Effector memory CD8-positive, alpha-beta T cell (primary cell): Measurements from ENCODE around the gene EPB41L5.
"Not testable (repeated sequence)": the region's sequence is repeated elsewhere in the genome, so short reads cannot be mapped to it uniquely, and the experiment has no call there.

Source experiments
- ATAC-seq: fragments of 150-1000 bp; cut with Tn5 transposase; replicated peaks from 2 replicates; pipeline ENCODE4 v1.10.0; 2021; ENCODE audit warnings: mild to moderate bottlenecking, moderate library complexity
- DNase-seq, 3 experiments: peaks; one replicate each; pipeline ENCODE4 v3.0.0; 2021
- H3K27ac Mint-ChIP-seq, 2 donors: one replicate each; pipeline ENCODE4 v1.8.0; 2022; ENCODE audit warnings: mild to moderate bottlenecking in 2 of 2, mixed read lengths in 2 of 2, moderate library complexity in 2 of 2
- H3K27me3 Mint-ChIP-seq, 2 donors: one replicate each; pipeline ENCODE4 v1.8.0; 2022; ENCODE audit warnings: mixed read lengths in 2 of 2
- H3K36me3 Mint-ChIP-seq: one replicate; pipeline ENCODE4 v1.8.0; 2022; ENCODE audit warnings: mild to moderate bottlenecking, moderate library complexity, mixed read lengths; ENCODE audit not compliant: insufficient read depth
- H3K4me1 Mint-ChIP-seq, 2 donors: one replicate each; pipeline ENCODE4 v1.8.0; 2022; ENCODE audit warnings: low read depth in 2 of 2, mixed read lengths in 2 of 2
- H3K4me3 Mint-ChIP-seq, 2 donors: one replicate each; pipeline ENCODE4 v1.8.0; 2022; ENCODE audit warnings: mild to moderate bottlenecking in 2 of 2, mixed read lengths in 2 of 2, moderate library complexity in 2 of 2
- H3K9me3 Mint-ChIP-seq, 2 donors: one replicate each; pipeline ENCODE4 v1.8.0; 2022; ENCODE audit warnings: mixed read lengths in 2 of 2

Gene EPB41L5

GRCh38 chr2:120118471-120118870 is 105.6 kb downstream of the EPB41L5 start:
- DNase-seq, result no peak
- peaks cover 0 to 11% of the 10 kb centered on the region in 2 donors for H3K27me3 Mint-ChIP-seq
- no peak for ATAC-seq
- no peaks in the 10 kb centered on the region for H3K36me3 Mint-ChIP-seq
- H3K4me3 Mint-ChIP-seq, result no peak overlapping the region
- H3K4me1 Mint-ChIP-seq, result no peaks in the 10 kb centered on the region
- no peaks in the 10 kb centered on the region for H3K9me3 Mint-ChIP-seq
- H3K27ac Mint-ChIP-seq, result no peak overlapping the region

- ATAC-seq, H3K9me3 Mint-ChIP-seq: not testable (repeated sequence)
These were observed 108.5 kb downstream of the EPB41L5 start for GRCh38 chr2:120121337-120121736.

GRCh38 chr2:120123090-120123489 is 110.2 kb downstream of the EPB41L5 start:
- H3K9me3 Mint-ChIP-seq, result no peaks in the 10 kb centered on the region
- H3K4me1 Mint-ChIP-seq, result no peaks in the 10 kb centered on the region
- no peak for ATAC-seq
- H3K36me3 Mint-ChIP-seq, result no peaks in the 10 kb centered on the region
- no peak overlapping the region for H3K4me3 Mint-ChIP-seq
- DNase-seq, result no peak
- H3K27ac Mint-ChIP-seq, result no peak overlapping the region
- peaks cover 0 to 35% of the 10 kb centered on the region in 2 donors for H3K27me3 Mint-ChIP-seq

More at GRCh38 chr2:120121337-120121736, 108.5 kb downstream of the EPB41L5 start:
- not testable (repeated sequence) for H3K36me3 Mint-ChIP-seq, H3K4me1 Mint-ChIP-seq, H3K27ac Mint-ChIP-seq, DNase-seq, H3K4me3 Mint-ChIP-seq
- H3K27me3 Mint-ChIP-seq, result peaks cover 0 to 35% of the 10 kb centered on the region in 2 donors

- Mint-ChIP-seq H3K36me3 (no peaks in the 10 kb centered on the region), H3K27ac (no peak overlapping the region), H3K4me1 (no peaks in the 10 kb centered on the region), H3K27me3 (peaks cover 0 to 23% of the 10 kb centered on the region in 2 donors), H3K4me3 (no peak overlapping the region), H3K9me3 (no peaks in the 10 kb centered on the region)
- no peak for DNase-seq
- ATAC-seq, result no peak
These were observed 112.3 kb downstream of the EPB41L5 start for GRCh38 chr2:120125195-120125594.

GRCh38 chr2:120128216-120128615 is 115.3 kb downstream of the EPB41L5 start:
- no peak overlapping the region for H3K4me3 Mint-ChIP-seq
- H3K27me3 Mint-ChIP-seq, result peaks cover 0 to 24% of the 10 kb centered on the region in 2 donors
- ATAC-seq (no peak), DNase-seq (no peak)
- no peaks in the 10 kb centered on the region for H3K9me3 Mint-ChIP-seq
- no peaks in the 10 kb centered on the region for H3K36me3 Mint-ChIP-seq
- no peaks in the 10 kb centered on the region for H3K4me1 Mint-ChIP-seq
- no peak overlapping the region for H3K27ac Mint-ChIP-seq

- H3K4me1 Mint-ChIP-seq, result no peaks in the 10 kb centered on the region
- DNase-seq (no peak), ATAC-seq (no peak)
- H3K36me3 Mint-ChIP-seq, result no peaks in the 10 kb centered on the region
- H3K27ac Mint-ChIP-seq, result no peak overlapping the region
- H3K4me3 Mint-ChIP-seq, result no peak overlapping the region
- peaks cover 0 to 25% of the 10 kb centered on the region in 2 donors for H3K27me3 Mint-ChIP-seq
- peaks cover 5 to 16% of the 10 kb centered on the region in 2 donors for H3K9me3 Mint-ChIP-seq
These were observed 119.3 kb downstream of the EPB41L5 start for GRCh38 chr2:120132190-120132589.

- no peak for ATAC-seq
- no peak overlapping the region for H3K27ac Mint-ChIP-seq
- no peak overlapping the region for H3K4me3 Mint-ChIP-seq
- no peaks in the 10 kb centered on the region for H3K4me1 Mint-ChIP-seq
- H3K27me3 Mint-ChIP-seq, result peaks cover 0 to 25% of the 10 kb centered on the region in 2 donors
- DNase-seq, result no peak
- peaks cover 5 to 16% of the 10 kb centered on the region in 2 donors for H3K9me3 Mint-ChIP-seq
- no peaks in the 10 kb centered on the region for H3K36me3 Mint-ChIP-seq
These were observed 119.8 kb downstream of the EPB41L5 start for GRCh38 chr2:120132691-120133090.

- H3K27me3 Mint-ChIP-seq, result peaks cover 0 to 25% of the 10 kb centered on the region in 2 donors
These were observed 120.8 kb downstream of the EPB41L5 start for GRCh38 chr2:120133572-120134244.

GRCh38 chr2:120134263-120134662 is 121.4 kb downstream of the EPB41L5 start:
- Mint-ChIP-seq H3K27me3 (peaks cover 0 to 25% of the 10 kb centered on the region in 2 donors), H3K27ac (no peak overlapping the region), H3K36me3 (no peaks in the 10 kb centered on the region), H3K9me3 (peaks cover 5 to 16% of the 10 kb centered on the region in 2 donors), H3K4me1 (no peaks in the 10 kb centered on the region), H3K4me3 (no peak overlapping the region)
- DNase-seq, result no peak
- no peak for ATAC-seq

More at GRCh38 chr2:120133572-120134244, 120.8 kb downstream of the EPB41L5 start:
- no peak for DNase-seq
- no peak for ATAC-seq
- no peak overlapping the region for H3K4me3 Mint-ChIP-seq
- H3K9me3 Mint-ChIP-seq, result peaks cover 5 to 16% of the 10 kb centered on the region in 2 donors
- no peaks in the 10 kb centered on the region for H3K36me3 Mint-ChIP-seq
- H3K4me1 Mint-ChIP-seq, result no peaks in the 10 kb centered on the region
- no peak overlapping the region for H3K27ac Mint-ChIP-seq

GRCh38 chr2:120135013-120135412 is 122.1 kb downstream of the EPB41L5 start:
- ATAC-seq, result not testable (repeated sequence)

GRCh38 chr2:120140866-120141265 is 128.0 kb downstream of the EPB41L5 start:
- Mint-ChIP-seq H3K27me3 (no peaks in the 10 kb centered on the region), H3K9me3 (no peaks in the 10 kb centered on the region), H3K36me3 (no peaks in the 10 kb centered on the region), H3K27ac (no peak overlapping the region), H3K4me3 (no peak overlapping the region), H3K4me1 (no peaks in the 10 kb centered on the region)
- DNase-seq (no peak), ATAC-seq (no peak)

More at GRCh38 chr2:120135013-120135412, 122.1 kb downstream of the EPB41L5 start:
- not testable (repeated sequence) for H3K4me1 Mint-ChIP-seq, H3K27ac Mint-ChIP-seq, H3K36me3 Mint-ChIP-seq, DNase-seq, H3K4me3 Mint-ChIP-seq
- peaks cover 0 to 25% of the 10 kb centered on the region in 2 donors for H3K27me3 Mint-ChIP-seq
- peaks cover 5 to 16% of the 10 kb centered on the region in 2 donors for H3K9me3 Mint-ChIP-seq

GRCh38 chr2:120141300-120142069 is 128.6 kb downstream of the EPB41L5 start:
- DNase-seq, result no peak
- H3K27ac Mint-ChIP-seq, result no peak overlapping the region
- H3K36me3 Mint-ChIP-seq, result no peaks in the 10 kb centered on the region
- no peaks in the 10 kb centered on the region for H3K4me1 Mint-ChIP-seq
- no peaks in the 10 kb centered on the region for H3K27me3 Mint-ChIP-seq
- no peaks in the 10 kb centered on the region for H3K9me3 Mint-ChIP-seq
- no peak for ATAC-seq
- no peak overlapping the region for H3K4me3 Mint-ChIP-seq

GRCh38 chr2:120142528-120143219 is 129.8 kb downstream of the EPB41L5 start:
- no peak overlapping the region for H3K4me3 Mint-ChIP-seq
- no peak overlapping the region for H3K27ac Mint-ChIP-seq
- H3K4me1 Mint-ChIP-seq, result no peaks in the 10 kb centered on the region
- H3K9me3 Mint-ChIP-seq, result no peaks in the 10 kb centered on the region
- H3K27me3 Mint-ChIP-seq, result no peaks in the 10 kb centered on the region
- H3K36me3 Mint-ChIP-seq, result no peaks in the 10 kb centered on the region
- ATAC-seq (no peak), DNase-seq (no peak)
